ENCODE measurements around the gene TLNRD1.

Gene TLNRD1

GRCh38 chr15:81024936-81025335 lies 24.2 kb downstream of the TLNRD1 start:
- in situ Hi-C loops (cut with MboI; ENCODE audit: low sequenced_read_pairs), result no loop called here

DNA sequence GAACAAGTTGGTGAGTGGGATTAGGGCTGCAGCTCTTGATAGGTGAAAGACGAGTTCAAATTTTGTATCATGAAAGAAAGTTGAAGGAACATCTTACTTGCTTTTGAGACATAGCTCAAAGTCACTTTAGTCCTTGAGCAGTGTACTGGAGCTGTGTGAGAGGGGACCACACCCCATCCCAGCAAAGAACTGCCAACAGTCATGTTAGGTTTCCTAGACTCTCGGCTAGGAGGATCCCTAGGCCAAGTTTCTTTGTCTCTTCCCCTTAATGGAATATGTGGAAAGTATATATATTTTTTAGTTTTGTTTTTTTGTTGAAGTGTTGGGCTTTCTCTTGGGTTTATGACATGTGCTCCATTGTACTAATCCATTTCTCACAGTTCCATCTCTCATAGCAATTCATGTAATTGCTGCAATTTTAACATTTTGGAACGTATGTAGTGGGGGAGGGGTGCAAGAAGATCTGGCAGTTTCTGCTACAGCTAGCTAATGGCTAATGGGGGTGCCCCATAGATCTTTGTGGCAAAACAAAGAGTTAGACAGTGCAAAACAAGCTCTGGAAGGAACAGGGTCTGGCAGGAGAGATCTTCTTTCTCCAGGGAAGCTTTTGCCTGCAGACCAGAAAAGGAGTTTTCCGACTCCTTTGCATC lies 25.1 kb downstream of the TLNRD1 start:
- in situ Hi-C loops (cut with MboI; ENCODE audit: low sequenced_read_pairs), result no loop called here

GRCh38 chr15:81026836-81027599 lies 26.3 kb downstream of the TLNRD1 start:
- in situ Hi-C loops (cut with MboI; ENCODE audit: low sequenced_read_pairs), result no loop called here

DNA sequence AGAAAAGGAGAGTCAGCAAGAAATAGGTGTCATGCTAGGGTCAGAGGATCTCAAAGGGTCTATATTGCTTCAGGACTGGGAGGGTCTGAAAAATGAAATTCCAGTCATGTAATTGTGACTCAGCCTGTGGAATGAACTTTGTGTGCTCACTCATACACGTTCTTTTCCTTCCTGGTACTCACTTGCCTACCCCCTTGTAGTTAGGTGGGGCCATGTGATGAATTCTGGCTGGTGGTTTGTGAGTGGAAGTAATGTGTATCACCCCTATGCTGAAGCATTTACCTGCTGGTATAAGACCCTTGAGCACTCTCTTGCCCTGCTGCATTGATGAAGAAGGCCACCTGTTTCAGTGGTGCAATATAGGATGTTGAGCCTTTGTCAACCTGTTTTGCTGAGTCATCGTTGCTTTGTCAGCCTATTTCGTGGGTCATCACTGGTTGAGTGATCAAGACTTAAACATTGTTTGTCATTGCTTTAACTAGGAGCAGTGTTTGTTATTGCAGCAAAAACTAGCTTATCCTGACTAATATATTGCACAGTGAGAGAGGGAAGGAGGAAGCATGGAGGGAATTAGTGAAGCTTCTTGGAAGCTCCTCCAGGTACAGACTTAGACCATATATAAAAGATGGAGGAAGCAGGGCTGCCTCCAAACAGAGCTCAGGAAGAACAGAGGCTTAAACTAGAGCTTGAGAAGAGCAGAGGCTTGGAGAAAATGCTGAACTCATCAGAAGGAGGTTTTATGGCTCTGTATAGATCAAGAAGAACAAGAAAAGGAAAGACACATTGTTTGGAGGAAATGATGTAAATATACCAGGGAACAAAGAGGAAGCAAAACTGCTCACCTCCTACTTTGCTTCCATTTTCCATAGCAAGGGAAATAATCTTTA lies 28.9 kb downstream of the TLNRD1 start:
- in situ Hi-C loops (cut with MboI; ENCODE audit: low sequenced_read_pairs), result no loop called here

DNA sequence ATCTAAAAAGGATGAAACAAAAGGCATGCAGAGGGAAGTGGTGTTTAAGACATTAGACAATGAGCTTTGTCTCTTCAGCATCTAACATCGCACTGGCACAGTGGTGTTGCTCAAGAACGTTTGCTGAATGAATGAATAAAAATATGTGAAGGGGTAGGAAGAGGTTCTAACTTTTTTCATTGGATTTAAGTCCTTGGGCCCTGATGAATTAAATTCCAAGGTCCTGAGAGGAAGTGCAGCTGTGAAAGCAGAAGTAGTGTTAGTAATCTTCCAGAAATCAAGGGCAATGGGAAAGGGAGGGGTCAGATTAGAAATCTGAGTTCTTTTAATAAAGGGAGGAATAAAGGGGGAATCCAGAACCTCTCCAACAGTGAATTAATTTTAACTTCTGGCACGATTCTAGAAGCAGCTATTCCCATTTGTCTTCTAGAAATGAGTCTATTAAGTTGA lies 29.6 kb downstream of the TLNRD1 start:
- in situ Hi-C loops (cut with MboI; ENCODE audit: low sequenced_read_pairs), result no loop called here

DNA sequence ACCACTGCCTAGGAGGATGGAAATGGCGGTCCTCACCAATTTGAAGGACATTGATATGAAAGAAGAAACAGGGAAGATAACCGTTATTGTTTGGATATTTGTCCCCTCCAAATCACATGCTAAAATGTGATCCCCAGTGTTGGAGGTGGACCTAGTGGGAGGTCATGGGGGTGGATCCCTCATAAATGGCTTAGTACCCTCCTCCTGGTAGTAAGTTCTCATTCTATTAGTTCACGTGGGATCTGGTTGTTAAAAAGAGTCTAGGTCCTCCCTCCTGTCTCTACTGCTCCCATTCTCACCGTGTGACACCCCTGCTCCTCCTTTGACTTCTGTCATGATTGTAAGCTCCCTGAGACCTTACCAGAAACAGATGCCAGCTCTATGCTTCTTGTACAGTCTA lies 30.5 kb downstream of the TLNRD1 start:
- in situ Hi-C loops (cut with MboI; ENCODE audit: low sequenced_read_pairs), result no loop called here

- in situ Hi-C loops (cut with MboI; ENCODE audit: low sequenced_read_pairs), result no loop called here
Observed at GRCh38 chr15:81032355-81032754, 31.6 kb downstream of the TLNRD1 start.

- in situ Hi-C loops (cut with MboI; ENCODE audit: low sequenced_read_pairs), result no loop called here
Observed at GRCh38 chr15:81032818-81033217, 32.1 kb downstream of the TLNRD1 start.

GRCh38 chr15:81033508-81033907 lies 32.8 kb downstream of the TLNRD1 start:
- in situ Hi-C loops (cut with MboI; ENCODE audit: low sequenced_read_pairs), result no loop called here

- in situ Hi-C loops (cut with MboI; ENCODE audit: low sequenced_read_pairs), result no loop called here
Observed at GRCh38 chr15:81037952-81038743, 37.4 kb downstream of the TLNRD1 start.

DNA sequence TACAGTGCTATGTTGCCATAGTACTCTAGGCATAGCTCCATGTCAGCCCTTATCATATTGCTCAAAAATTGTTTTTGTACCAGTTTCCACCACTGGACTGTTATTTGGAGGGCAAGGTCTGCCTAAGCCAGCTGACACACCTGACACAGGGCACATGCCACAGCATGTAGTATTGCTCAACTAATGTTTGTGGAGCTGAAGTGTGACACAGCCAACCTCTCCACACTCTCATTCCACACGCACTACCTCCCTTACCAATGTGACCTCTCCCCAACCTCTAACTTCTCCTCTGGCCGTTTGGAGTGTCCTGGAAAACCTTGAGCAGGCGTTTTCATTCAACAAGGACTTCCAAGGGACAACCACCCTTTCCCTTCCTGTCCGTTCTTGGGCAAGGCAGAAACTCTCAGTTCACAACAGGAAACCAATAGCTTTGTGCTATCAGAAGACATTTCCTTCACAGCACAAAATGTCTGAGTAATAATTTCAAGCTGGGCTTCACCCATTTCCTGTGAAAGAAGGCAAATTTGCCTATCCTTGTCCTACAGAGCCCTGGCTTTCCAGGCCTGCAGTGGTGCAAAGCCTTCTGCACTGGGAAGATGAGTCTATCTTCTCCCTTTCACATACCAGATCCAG lies 38.4 kb downstream of the TLNRD1 start:
- in situ Hi-C loops (cut with MboI; ENCODE audit: low sequenced_read_pairs), result no loop called here

DNA sequence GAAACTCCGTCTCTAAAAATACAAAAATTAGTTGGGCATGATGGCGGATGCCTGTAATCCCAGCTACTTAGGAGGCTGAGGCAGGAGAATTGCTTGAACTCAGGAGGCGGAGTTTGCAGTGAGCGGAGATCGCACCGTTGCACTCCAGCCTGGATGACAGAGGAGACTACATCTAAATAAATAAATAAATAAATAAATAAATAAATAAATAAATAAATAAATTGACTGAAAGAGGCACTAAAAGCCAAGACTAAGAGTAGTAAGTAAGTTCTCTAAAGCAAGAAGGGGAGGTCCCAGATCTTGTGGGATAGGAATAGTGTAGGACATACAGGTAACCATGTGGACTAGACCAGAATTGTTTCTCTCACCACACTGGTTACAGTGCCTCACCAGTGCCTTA lies 40.0 kb downstream of the TLNRD1 start:
- in situ Hi-C loops (cut with MboI; ENCODE audit: low sequenced_read_pairs), result no loop called here

GRCh38 chr15:81043281-81043934 lies 42.7 kb downstream of the TLNRD1 start:
- in situ Hi-C loops (cut with MboI; ENCODE audit: low sequenced_read_pairs), result no loop called here

GRCh38 chr15:81043935-81044575 lies 43.3 kb downstream of the TLNRD1 start:
- in situ Hi-C loops (cut with MboI; ENCODE audit: low sequenced_read_pairs), result no loop called here

GRCh38 chr15:81046290-81046689 lies 45.6 kb downstream of the TLNRD1 start:
- in situ Hi-C loops (cut with MboI; ENCODE audit: low sequenced_read_pairs), result no loop called here

DNA sequence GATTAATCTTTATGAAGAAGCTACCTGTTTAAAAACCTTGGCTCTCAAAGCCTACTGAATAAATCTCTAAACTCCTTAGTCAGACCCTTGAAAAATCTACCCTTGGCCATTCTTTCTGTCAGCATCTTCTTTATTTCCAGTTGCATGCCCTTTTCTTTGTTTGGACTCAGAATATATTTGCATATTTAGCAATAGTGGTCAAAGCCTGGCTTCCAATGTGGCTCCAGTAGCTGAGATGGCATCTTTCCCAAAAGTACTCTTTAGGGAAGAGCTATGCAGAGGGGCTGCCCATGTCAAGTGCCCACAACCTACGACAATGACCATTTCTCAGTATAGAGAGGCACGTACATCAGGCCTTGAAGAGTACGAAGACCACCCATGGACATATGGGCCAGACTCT lies 47.2 kb downstream of the TLNRD1 start:
- in situ Hi-C loops (cut with MboI; ENCODE audit: low sequenced_read_pairs), result no loop called here

DNA sequence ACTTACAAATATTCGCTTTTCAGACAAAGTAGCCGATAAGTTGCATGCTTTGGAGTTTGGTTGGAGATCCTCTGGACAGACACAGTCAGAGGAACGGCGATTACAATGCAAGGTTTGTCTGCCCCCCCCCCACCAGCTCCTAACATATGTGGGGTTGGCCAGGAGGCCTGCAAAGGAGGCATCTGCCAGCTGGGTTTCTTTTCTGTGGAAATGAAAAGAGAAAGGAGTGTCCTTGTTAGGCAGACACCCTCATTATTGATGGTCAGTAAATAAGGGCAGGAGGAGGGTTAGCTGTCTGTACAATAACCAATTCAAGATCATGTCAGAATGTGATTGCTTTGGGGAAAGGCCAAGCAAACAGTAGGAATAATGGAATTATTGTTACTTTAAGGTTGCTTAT lies 49.1 kb downstream of the TLNRD1 start:
- in situ Hi-C loops (cut with MboI; ENCODE audit: low sequenced_read_pairs), result no loop called here

DNA sequence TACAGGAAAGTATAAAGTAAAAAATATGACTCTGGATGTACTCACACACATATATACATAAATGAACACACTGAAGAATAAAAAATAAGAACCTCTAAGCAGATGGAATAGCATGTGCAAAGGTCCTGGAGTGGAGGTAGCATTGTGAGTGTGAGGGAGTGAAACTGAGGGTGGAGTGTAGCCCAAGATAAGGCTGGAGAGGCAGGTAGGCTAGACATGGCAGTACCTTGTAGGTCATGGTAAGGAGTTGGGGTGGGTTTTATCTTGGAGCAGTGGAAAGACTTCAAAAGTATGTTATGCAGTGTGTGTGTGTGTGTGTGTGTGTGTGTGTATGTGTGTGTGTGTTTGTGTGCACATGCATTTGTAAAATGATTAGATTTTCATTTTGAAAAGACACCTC lies 49.5 kb downstream of the TLNRD1 start:
- in situ Hi-C loops (cut with MboI; ENCODE audit: low sequenced_read_pairs), result no loop called here

- in situ Hi-C loops (cut with MboI; ENCODE audit: low sequenced_read_pairs), result no loop called here
Observed at GRCh38 chr15:81050805-81051204, 50.1 kb downstream of the TLNRD1 start.

Data from HL-60/S4 (cell line).